Stimulated activated CD8-positive, alpha-beta memory T cell treated with anti-CD3 and anti-CD28 coated beads, Interleukin-7, amount 100 ng/mL, for 48 hours (primary cell): ENCODE data around the gene LAYN.

Source experiments
- DNase-seq, 2 donors: peaks; one replicate each; pipeline ENCODE4 v3.0.0-alpha.2; 2020; ENCODE audit warnings: low read depth in 1 of 2; ENCODE audit errors: extremely low read depth in 1 of 2

The LAYN gene

GRCh38 chr11:111540114-111540936 lies at the start of gene LAYN:
Gene LAYN, plus strand, starts transcription at chr11:111540720. Its CDS starts 124 bp downstream, at chr11:111540844.
- DNase-seq: peak in 1 of 2 donors; percentile 37

- no peak for DNase-seq
Measured at GRCh38 chr11:111494040-111494439, 46.5 kb upstream of the LAYN start.

- DNase-seq: no peak
Measured at GRCh38 chr11:111499483-111499882, 41.0 kb upstream of the LAYN start.

- no peak for DNase-seq
Measured at GRCh38 chr11:111500481-111500880, 40.0 kb upstream of the LAYN start.

GRCh38 chr11:111502611-111503010 lies 37.9 kb upstream of the LAYN start:
- no peak for DNase-seq

GRCh38 chr11:111510311-111510710 lies 30.2 kb upstream of the LAYN start:
- no peak for DNase-seq

GRCh38 chr11:111512296-111513239 lies 28.0 kb upstream of the LAYN start, which contains the start of gene BTG4:
Gene BTG4, minus strand, starts transcription at chr11:111512386. Its CDS starts 13,610 bp downstream, at chr11:111498776.
- DNase-seq: no peak

- DNase-seq: no peak
Measured at GRCh38 chr11:111513240-111513605, 27.3 kb upstream of the LAYN start.

- DNase-seq: no peak
Measured at GRCh38 chr11:111514216-111515031, 26.1 kb upstream of the LAYN start, which contains the start of gene HOATZ. Gene HOATZ, plus strand, starts transcription at chr11:111514778. Its CDS starts 7 bp downstream, at chr11:111514785.

GRCh38 chr11:111515591-111515990 lies 24.9 kb upstream of the LAYN start:
- DNase-seq: no peak

- no peak for DNase-seq
Measured at GRCh38 chr11:111518668-111519067, 21.9 kb upstream of the LAYN start.

GRCh38 chr11:111520560-111520959 lies 20.0 kb upstream of the LAYN start:
- DNase-seq: no peak

GRCh38 chr11:111521135-111521534 lies 19.4 kb upstream of the LAYN start:
- no peak for DNase-seq

- no peak for DNase-seq
Measured at GRCh38 chr11:111522426-111522825, 18.1 kb upstream of the LAYN start.

GRCh38 chr11:111523343-111523742 lies 17.2 kb upstream of the LAYN start:
- DNase-seq: no peak

- DNase-seq: no peak
Measured at GRCh38 chr11:111524056-111524455, 16.5 kb upstream of the LAYN start.

- no peak for DNase-seq
Measured at GRCh38 chr11:111525456-111525855, 15.1 kb upstream of the LAYN start.

GRCh38 chr11:111526501-111526900 lies 14.0 kb upstream of the LAYN start:
- no peak for DNase-seq

- no peak for DNase-seq
Measured at GRCh38 chr11:111527279-111527678, 13.2 kb upstream of the LAYN start.

- no peak for DNase-seq
Measured at GRCh38 chr11:111528557-111528956, 12.0 kb upstream of the LAYN start.

GRCh38 chr11:111530091-111530490 lies 10.4 kb upstream of the LAYN start:
- DNase-seq: no peak
